NCI-H1417 treated with DMSO at 0.1 percent for 48 hours (cell line): ENCODE results near the gene PTPRA.
"Not testable (repeated sequence)": the region's sequence is repeated elsewhere in the genome, so short reads cannot be mapped to it uniquely, and the experiment has no call there.

ENCODE experiments used
- DNase-seq: peaks from one replicate; lab custom pipeline; 2025; lab: John Stamatoyannopoulos, UW

Gene PTPRA

DNA sequence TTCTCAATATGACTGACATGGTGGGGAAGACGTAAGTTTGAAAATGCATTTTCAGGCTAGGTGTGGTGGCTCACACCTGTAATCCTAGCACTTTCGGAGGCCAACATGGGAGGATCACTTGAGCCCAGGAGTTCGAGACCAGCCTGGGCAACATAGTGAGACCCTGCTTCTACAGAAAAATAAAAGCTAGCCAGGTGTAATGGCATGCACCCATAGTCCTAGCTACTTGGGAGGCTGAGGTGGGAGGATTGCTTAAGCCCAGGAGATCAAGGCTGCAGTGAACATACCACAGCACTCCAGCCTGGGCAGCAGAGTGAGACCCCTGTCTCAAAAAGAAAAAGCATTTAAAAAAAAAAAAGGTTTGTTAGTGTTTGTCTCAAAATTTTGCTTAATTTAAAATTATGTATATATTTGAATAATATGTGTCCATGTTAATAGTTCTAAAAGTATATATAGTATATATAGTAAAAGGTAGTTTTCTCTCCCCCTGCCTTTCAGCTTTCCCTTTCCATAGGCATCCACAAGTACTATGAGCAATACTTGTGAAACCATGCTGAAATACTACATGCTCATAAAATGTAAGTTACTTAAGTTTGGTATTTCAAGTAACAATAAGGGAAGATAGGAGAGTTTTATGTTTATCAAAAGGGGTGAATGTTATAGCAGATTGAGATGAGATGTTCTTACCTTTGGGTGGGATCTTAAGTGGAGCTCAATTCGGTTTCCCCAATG is 15.1 kb downstream of the PTPRA start:
- DNase-seq = no peak

DNA sequence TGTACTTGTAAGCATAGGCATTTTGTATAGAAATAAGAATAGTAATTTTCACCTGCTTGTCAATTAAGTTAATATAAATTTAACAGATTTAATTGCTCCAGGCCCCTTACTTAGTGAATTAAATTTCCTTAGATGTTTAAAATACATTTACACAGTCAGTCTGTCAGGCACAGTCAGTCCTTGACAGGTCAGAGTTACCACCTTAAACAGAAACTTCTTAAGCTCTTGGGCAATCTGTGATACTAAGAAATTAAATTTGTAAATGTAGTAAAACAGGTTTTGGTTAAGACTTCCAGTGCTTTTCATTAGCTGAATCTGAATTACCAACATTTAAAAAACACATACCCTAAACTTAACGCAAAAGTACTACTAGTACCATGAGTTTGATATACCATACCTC is 15.9 kb downstream of the PTPRA start:
- no peak for DNase-seq

DNA sequence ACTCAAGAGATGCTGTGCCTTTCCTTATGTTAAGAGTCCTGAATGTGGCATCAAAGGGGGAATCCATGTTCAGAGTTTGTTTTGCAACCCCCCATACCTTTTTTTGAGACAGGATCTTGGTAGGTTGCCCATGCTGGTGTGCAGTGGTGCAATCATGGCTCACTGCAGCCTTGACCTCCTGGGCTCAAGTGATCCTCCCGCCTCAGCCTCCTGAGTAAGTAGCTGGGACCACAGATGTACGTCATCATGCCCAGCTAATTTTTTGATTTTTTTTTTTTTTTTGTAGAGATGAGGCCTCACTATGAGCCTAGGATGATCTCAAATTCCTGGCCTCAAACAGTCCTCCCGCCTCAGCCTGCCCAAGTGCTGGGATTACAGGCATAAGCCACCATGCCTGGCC is 16.5 kb downstream of the PTPRA start:
- no peak for DNase-seq

DNA sequence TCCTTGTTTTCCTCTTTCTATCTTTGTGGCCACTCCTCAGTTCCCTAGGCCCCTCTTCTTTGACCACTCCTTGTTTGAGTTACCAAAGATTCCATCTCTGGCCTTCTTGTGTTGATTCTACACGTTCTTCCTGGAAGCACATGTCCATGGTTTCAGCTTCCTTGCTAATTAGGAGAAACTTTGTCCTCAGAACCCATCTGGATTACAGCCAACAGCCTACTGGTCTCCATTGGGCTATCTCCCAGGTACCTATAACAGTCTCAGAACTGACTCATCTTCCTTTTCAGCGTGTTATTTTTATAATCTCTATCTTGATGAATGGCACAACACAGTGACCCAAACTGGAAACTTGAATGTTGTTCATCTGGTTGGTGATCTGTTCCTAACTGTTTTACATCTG is 17.5 kb downstream of the PTPRA start:
- no peak for DNase-seq

DNA sequence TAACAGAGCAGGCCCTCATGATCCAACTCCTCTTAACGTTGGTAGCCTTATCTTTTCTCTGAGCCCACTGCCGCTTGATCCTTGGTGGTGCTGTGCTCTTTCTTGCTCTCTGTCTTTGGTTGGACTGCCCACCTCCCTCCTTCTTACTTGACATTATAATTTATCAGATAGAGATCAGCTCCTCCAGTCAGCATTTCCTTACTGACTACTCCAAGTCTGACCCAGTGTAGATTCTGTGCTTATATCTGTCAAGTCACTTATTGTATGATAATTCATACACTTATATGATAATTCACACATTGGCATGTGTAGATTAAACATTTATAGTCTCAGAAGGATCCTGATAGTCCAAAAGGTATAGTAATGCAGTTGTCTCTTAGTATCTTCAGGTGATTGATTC is 18.1 kb downstream of the PTPRA start:
- no peak for DNase-seq

DNA sequence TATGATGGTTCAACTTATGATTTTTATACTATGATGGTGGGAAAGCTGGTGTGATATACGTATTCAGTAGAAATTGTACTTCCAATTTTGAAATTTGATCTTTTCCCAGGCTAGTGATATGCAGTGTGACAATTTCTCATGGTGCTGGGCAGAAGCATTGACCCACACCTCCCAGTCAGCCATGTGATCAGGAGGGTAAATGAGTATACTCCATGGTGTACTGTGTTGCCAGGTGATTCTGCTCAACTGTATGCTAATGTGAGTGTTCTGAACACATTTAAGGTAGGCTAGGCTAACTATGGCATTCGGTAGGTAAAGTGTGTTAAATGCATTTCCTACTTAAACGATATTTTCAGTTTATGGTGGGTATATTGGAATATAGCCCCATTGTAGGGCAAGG is 19.1 kb downstream of the PTPRA start:
- no peak for DNase-seq

DNA sequence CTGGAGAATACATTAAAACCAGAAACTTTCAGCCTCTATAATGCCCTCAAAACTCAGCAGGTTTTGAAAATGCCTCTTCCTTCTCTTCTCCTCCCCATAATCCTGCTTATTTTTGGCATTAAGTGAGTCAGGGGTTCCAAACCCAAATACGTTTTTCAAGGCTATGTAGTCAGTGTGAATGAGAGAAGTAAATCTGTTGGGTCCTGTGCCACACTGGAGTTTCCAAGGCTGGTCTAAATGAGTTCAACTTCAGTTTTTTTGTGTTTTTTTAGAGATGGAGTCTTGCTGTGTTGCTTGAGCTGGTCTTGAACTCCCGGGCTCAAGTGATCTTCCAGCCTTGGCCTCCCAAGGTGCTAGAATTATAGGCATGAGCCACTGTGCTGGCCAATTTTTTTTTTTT is 20.9 kb downstream of the PTPRA start:
- DNase-seq = no peak

DNA sequence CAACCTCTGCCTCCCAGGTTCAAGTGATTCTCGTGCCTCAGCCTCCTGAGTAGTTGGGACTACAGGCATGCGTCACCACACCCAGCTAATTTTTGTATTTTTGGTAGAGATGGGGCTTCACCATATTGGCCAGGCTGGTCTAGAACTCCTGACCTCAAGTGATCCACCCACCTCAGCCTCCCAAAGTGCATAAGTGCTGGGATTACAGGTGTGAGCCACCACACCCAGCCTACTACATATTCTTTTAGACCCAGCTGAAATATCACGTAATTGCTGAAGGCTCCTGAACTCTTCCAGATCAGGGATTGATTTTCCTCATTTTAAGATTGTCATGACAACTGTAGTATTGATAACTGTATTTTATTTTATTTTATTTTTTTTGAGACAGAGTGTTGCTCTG is 21.9 kb downstream of the PTPRA start:
- not testable (repeated sequence) for DNase-seq

DNA sequence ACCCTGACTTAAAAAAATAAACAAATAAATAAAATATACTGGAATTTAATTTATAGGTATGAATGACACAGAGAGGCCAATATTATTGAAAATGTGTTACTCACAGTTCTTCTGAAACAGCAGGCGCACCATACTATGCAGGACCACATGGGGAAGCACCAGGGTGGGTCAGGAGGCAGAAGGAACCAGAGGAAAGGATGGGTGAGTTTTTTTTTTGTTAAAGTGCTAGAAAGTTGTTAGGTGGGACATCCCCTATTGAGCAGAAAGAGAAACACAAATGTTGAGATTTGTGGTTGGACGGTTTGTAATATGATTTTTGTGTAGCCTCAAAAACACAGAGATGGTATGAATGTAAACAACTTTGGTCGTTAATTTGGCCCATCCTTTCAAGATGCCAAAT is 26.0 kb downstream of the PTPRA start:
- no peak for DNase-seq

DNA sequence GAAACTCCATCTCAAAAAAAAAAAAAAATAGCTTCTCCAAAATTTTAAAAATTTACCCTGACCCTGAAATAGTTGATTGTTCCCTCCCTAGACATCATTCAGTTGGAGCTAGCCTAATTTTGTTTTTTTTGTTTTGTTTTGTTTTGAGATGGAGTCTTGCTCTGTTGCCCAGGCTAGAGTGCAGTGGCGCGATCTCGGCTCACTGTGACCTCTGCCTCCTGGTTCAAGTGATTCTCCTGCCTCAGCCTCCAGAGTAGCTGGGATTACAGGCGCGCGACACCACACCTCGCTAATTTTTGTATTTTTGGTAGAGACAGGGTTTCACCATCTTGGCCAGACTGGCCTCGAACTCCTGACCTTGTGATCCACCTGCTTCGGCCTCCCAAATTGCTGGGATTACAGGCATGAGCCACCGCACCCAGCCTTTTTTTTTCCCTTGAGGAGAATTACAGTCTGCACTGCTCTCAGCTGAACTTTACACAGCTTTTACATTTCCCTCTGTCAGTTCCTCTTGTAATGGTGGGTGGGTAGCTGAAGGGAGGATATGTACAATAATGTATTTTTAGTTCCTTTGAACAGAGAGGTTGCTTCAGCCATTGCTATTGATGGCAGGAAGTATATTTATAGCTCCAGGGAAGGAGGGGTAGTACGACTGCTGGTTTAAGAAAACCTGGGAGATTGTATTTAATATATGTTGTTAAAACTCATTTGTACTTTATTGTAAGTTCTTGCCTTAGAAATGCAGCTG is 27.7 kb downstream of the PTPRA start:
- DNase-seq = no peak

DNA sequence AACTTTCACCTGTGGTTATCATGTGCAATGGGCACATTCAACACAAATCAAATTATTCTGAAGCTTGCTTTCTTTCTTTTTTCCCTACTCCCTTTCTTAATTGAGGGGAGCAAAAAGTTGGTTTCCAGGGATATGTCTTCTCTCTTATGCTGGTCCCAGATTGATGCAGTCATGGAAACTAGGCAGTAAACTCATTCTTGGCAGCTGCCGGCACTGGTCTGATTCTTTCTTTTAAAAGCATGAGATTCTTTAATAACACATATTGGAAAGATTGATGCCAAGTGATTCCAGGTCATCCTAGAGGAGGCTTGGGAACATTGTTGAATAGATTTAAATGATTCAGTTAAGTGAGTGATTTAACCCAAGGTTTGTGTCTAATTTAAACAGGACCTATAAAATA is 29.0 kb downstream of the PTPRA start:
- no peak for DNase-seq

DNA sequence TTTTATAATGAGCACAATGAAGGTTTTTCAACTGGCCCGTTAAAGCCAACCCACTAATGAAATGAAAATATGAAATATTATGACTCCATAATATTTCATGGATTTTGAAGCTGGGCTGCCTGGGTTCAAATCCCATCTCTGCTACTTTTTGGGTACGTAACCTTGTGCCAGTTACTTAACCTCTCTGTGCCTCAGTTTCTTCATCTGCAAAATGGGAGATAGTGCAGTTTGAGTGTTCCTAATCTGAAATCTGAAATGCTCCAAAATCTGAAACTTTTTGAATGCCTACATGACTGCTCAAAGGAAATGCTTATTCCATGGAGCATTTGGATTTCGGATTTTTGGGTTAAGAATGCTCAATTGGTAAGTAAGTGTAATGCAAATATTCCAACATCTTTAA is 29.5 kb downstream of the PTPRA start:
- DNase-seq = no peak

DNA sequence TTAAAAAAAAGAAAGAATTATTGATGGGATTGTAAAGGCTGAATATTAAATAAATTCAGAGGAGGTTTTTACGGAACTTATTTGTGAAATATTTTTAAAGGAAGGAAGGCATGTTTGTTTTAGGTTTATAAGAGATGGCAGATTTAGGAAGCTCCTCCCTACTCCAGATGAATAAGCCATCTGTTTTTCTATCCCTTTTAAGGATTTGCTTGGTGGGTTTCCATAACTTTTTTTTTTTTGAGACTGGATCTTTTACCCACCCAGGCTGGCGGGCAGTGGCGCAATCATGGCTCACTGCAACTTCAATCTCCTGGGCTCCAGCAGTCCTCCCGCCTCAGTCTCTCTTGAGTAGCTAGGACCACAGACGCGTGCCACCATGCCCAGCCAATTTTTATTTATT is 30.4 kb downstream of the PTPRA start:
- DNase-seq = no peak

DNA sequence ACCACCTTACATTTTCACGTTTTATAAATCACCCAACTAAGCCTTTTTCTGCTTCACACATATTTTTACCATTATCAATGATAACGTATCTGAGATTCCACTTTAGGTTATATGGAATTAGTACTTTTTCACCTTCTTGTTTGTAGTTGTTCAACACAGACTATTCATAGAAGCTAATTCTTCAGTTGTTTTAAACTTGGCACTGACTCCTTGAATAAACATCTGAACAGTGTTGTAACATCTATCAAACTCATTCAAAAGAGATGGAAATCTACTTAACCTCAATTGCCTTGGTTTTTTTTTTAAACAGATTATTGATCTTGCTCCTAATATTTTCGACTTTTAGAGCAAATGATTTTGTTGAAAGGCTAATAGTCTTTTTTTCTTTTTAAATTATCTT is 34.2 kb downstream of the PTPRA start:
- DNase-seq = no peak

DNA sequence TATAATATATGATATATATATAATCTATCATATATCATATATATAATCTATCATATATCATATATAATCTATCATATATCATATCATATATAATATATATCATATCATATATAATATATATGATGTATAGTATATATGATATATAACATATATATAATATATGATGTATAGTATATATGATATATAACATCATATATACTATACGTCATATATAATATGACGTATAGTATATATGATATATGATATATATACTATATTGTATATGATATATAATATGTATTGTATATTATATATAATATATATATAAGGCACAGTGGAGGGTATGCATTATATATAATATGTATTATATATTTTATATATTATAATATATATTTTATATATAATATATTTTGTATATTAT is 36.7 kb downstream of the PTPRA start:
- no peak for DNase-seq

DNA sequence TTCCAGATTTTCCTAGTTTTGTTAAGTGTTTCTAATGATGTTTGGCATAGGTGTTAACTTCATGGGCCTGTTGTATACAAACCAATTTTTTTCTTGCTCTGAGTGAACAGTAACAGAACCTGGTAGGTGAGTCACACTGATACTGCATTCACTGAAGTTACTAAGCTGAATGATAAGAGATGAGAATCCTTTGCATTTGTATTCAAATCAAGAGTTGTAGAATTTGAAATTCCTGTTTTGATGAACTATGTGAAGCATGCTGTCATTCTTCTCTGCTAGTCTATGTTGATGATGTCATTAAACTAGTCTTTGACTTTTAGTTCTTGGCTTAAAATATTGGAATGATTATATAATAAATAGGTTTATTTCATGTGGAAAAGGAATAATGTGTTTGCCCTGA is 37.9 kb downstream of the PTPRA start:
- DNase-seq = no peak

DNA sequence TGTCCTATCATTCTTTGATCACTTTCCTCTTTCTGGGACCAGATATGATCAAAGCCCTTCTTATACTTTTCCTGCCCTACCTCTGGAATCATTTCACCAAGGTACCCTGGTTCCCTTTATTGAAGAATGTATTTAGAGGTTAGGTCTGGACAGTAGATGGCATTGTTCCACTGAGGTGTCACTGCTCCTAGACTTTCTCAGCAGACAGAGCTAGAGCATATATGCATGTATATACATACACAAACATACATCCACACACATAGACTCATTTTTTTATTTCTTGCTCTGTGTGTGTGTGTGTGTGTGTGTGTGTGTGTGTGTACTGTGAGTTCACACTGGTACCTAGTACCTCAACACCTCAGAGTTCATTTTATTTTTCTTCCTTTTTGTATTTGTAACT is 40.9 kb downstream of the PTPRA start:
- no peak for DNase-seq

DNA sequence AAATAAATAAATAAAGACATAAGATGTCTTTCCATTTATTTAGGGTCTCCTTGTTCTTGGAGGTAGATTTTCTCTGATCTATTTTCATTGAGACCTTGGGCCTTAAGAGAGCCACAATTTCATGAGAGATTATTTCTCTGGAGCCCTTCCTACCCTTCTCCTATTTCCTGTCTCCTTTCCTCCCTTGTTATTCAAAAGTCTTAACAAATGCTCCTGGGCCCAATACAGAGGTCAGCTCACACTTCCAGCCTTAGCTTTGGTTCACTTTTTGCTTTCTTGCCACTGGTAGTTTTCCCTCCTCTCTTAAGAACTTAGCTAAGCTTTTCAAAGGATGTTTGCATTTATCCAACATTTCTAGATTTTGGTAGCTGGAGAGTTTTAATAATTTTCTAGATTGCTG is 44.0 kb downstream of the PTPRA start:
- DNase-seq = no peak

DNA sequence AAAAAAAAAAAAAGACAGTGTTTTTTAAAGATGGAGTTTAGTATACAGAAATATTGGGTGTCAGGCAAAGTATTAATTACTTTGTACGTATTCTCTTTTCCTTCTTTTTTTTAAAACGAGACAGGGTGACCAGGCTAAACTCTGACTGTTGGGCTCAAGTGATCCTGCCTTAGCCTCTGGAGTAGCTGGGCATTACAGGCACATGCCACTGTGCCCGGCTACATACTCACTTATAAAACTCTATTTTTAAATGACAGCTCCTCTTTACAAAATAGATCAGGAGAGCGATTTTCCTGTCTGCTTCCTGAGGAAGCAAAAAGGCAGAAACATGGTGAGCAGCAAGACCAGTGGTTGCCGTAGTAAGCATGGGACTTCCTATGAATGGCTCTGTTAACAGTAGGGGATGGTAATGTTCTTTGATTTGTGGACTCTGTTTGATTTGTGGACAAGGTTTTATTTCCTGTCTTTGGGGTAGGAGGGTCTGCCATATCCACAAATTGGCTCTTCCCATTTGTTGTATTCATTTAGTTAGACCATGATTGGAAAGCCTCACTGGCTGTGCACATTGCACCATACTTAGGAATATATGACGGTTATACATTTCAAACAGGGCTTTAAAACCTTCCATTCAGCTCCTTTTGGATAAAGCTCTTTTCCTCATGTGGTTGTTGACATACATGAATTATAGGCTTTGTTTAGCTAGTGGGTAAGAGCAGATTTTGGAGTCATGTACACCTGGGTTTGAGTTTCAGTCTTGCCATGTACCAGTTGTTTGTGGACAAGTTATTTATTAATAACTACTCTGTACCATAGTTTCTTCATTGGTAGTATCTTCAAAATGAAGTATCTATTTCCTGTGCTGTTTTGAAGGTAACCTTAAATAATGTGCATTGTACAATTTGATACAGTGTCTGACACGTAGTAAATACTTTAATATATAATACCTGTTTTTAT is 45.1 kb downstream of the PTPRA start:
- DNase-seq = no peak

DNA sequence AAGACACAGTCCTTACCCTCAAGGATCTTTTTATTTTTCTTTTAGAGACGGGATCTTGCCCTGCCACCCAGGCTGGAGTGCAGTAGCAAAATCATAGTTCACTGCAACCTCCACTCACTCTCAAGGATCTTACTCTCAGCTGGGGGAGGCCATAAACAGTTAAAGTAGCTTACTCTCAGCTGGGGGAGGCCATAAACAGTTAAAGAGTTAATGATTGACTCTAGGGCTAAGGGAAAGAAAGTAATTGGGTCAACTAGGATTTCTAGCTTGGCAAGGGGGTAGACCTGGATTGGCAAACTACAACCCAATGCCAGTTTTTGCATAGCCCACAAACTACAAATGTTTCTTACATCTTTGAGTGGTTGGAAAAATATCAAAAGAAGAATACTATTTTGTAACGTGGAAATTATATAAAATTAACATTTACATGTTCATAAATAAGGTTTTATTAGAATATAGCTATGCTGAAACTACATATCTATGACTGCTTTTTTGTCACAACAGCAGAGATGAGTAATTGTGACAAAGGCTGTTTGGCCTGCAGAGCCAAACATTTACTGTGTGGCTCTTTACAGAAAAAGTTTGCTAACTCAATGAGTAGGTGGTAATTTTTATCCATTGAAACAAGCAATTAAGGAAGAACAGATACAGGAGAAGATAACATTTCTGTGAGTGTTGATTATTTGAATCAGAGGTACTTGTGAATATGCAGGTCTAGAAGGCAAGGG is 46.4 kb downstream of the PTPRA start:
- DNase-seq = no peak

DNA sequence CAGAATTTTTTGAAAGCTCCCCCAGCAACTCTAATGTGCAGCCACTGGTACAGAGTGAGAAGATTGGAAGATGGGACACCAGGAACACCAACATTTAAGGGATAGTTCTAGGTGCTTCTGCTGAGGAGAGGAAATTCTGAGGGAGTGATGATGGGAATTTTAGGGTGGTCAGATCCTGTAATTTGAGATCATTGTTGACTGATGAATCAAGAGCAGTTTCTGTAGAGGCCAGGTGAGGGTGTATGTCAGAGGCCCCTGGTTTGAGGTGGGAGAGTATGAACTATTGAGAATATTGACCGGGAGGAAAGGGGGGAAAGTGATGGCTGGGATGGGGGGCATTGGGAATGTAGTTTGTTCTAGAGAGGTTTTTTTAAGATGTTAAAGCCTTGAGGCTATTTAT is 47.2 kb downstream of the PTPRA start:
- no peak for DNase-seq

DNA sequence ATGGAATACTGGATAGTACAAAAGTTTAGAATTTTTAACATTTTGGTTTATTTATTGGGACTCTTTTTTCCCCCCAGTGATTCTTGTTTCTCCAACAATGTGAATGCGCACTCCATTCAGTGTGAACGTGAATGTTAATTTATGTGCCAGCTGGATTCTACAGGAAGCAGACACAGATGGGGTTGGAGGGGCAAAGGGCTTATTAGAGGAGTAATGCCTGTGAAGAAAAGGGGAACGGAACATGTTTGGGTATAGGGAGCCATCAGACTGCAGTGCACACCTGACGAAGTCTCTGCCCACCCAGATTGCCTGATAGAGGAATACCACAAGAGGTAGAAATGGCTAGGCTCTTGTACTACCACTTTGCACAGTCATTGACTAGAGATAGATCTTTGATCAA is 48.2 kb downstream of the PTPRA start:
- DNase-seq = no peak
